GM10266 (cell line): Measurements from ENCODE around the gene CDC42SE2.

Experiments used
- DNase-seq: peaks from one replicate; pipeline ENCODE4 v3.0.0; 2012; ENCODE audit errors: extremely low spot score
- CTCF ChIP-seq: IDR thresholded peaks from 2 replicates; pipeline ENCODE4 v1.5.1; 2012; ENCODE audit warnings: mild to moderate bottlenecking, low read depth; ENCODE audit not compliant: control insufficient read depth, insufficient read depth; ENCODE audit errors: missing control alignments

CDC42SE2 gene, protein sequence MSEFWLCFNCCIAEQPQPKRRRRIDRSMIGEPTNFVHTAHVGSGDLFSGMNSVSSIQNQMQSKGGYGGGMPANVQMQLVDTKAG

GRCh38 chr5:131263648-131264450 lies at the start of gene CDC42SE2:
Gene CDC42SE2, plus strand, starts transcription at chr5:131264053. Its CDS starts 95,441 bp downstream, at chr5:131359494.
- TF ChIP-seq CTCF: no peak
- peak; percentile 88 for DNase-seq

DNA sequence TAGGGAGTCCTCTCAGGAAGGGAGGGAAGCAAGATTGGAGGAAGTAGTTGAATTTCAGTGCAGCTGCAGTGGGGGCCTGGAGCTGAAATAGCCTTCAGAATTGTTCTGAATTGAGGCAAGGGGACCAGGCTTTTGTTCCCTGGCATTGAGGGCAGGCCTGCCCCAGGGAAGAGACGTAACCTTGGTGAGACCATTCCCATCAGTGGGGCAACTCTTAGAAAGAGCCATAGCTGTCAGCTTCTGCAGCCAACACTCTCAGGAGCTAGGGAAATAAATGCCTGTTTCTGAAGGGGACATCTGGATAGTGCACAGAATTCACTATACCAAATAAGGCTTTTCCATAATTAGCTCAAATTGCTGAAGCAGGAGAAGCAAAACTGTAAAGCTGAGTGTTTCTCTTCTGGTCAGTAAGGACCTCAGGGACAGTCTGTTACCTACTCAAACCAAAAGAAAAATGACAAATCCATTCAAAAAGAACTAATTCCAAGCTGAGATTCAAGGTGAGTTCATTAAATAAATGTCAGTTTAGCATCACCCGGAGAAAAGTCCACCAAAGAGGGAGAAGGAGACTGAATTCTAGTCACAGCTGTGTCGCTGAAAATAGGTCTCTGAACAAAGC lies 49.1 kb upstream of the CDC42SE2 start:
- no peak for DNase-seq
- no peak for TF ChIP-seq CTCF

- DNase-seq: no peak
- TF ChIP-seq CTCF: no peak
Measured at GRCh38 chr5:131217791-131218190, 46.1 kb upstream of the CDC42SE2 start.

DNA sequence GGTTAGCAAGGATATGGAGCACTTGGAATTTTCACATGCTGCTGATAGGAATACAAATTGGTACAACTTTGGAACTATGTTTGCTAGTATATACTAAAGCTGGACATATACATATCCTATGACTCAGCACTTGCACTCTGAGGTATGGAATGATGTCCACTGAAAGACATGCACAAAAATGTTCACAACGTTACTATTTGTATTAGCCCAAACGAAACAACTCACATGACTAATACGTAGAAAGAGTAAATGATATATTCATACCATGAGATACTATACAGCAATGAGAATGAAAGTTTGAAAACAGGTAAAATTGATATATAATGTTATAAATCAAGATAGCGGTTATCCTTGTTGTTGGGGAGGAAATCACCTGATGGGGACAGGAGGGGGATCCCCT lies 45.5 kb upstream of the CDC42SE2 start:
- DNase-seq: peak; percentile 9
- TF ChIP-seq CTCF: no peak

GRCh38 chr5:131220566-131220965 lies 43.3 kb upstream of the CDC42SE2 start:
- TF ChIP-seq CTCF: no peak
- DNase-seq: no peak

DNA sequence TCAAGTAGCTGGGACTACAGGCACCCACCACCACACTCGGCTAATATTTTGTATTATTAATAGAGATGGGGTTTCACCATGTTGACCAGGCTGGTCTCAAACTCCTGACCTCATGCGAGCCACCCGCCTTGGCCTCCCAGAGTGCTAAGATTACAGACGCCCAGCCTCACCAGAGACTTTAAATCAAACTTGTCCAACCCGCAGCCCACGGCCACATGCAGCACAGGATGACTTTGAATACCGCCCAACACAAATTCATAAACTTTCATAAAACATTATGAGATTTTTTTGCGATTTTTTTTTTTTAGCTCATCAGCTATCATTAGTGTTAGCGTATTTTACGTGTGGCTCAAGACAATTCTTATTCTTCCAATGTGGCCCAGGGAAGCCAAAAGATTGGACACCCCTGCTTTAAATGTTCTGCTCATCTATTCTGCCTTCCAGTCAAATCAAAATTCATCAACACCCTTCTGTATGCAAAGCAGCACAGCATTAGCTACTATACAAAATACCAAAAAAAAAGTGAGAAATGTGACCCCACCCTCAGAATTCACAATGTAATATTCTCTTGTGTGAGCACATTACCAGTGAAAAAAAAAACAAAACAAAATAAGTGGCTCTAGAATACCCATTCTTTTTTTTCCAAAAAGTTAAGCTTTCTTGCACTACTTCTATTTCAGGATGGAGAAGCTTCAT lies 42.7 kb upstream of the CDC42SE2 start:
- DNase-seq: no peak
- TF ChIP-seq CTCF: no peak
